Effector CD4-positive, alpha-beta T cell (primary cell): ENCODE data around the gene ERN1.
"Not testable (repeated sequence)": the region's sequence is repeated elsewhere in the genome, so short reads cannot be mapped to it uniquely, and the experiment has no call there.

Experiments used
- DNase-seq: peaks from one replicate; pipeline ENCODE4 v3.0.0-alpha.2; 2020

Gene ERN1

GRCh38 chr17:64022611-64023063, 107.3 kb downstream of the ERN1 start:
- DNase-seq = no peak

GRCh38 chr17:64020056-64020766, 109.7 kb downstream of the ERN1 start, which contains the start of gene ICAM2:
ICAM2 (minus strand) TSS chr17:64020633; CDS start chr17:64006691, 13,942 bp downstream.
- DNase-seq = peak; percentile 89

GRCh38 chr17:64019551-64019961, 110.4 kb downstream of the ERN1 start:
- DNase-seq = not testable (repeated sequence)

GRCh38 chr17:64017381-64017980, 112.5 kb downstream of the ERN1 start:
- no peak for DNase-seq

- no peak for DNase-seq
Measured at GRCh38 chr17:64016974-64017373, 113.0 kb downstream of the ERN1 start.

GRCh38 chr17:64016231-64016784, 113.6 kb downstream of the ERN1 start:
- no peak for DNase-seq

GRCh38 chr17:64015447-64015846, 114.5 kb downstream of the ERN1 start:
- no peak for DNase-seq

- DNase-seq = no peak
Measured at GRCh38 chr17:64009571-64010402, 120.2 kb downstream of the ERN1 start.

GRCh38 chr17:64008830-64009229, 121.1 kb downstream of the ERN1 start:
- no peak for DNase-seq

GRCh38 chr17:64008346-64008745, 121.6 kb downstream of the ERN1 start:
- DNase-seq = no peak

GRCh38 chr17:64007838-64008282, 122.1 kb downstream of the ERN1 start:
- no peak for DNase-seq

- not testable (repeated sequence) for DNase-seq
Measured at GRCh38 chr17:64007089-64007837, 122.7 kb downstream of the ERN1 start.

GRCh38 chr17:64006361-64007088, 123.4 kb downstream of the ERN1 start:
- no peak for DNase-seq

GRCh38 chr17:64005734-64006167, 124.2 kb downstream of the ERN1 start:
- DNase-seq = no peak

GRCh38 chr17:64004903-64005733, 124.8 kb downstream of the ERN1 start:
- DNase-seq = no peak

GRCh38 chr17:64004218-64004770, 125.7 kb downstream of the ERN1 start:
- no peak for DNase-seq

- no peak for DNase-seq
Measured at GRCh38 chr17:64003526-64004121, 126.3 kb downstream of the ERN1 start.

- DNase-seq = no peak
Measured at GRCh38 chr17:64002658-64003525, 127.1 kb downstream of the ERN1 start.
